Activated CD8-positive, alpha-beta memory T cell treated with anti-CD3 and anti-CD28 coated beads, Interleukin-2, amount 50 U/mL, for 1 hour (primary cell): ENCODE measurements around the gene TEKT3.

Experiments
- DNase-seq: peaks from one replicate; pipeline ENCODE4 v3.0.0-alpha.2; 2020; ENCODE audit errors: extremely low read depth

TEKT3 gene

GRCh38 chr17:15291674-15292361, 49.6 kb downstream of the TEKT3 start:
- no peak for DNase-seq

DNA sequence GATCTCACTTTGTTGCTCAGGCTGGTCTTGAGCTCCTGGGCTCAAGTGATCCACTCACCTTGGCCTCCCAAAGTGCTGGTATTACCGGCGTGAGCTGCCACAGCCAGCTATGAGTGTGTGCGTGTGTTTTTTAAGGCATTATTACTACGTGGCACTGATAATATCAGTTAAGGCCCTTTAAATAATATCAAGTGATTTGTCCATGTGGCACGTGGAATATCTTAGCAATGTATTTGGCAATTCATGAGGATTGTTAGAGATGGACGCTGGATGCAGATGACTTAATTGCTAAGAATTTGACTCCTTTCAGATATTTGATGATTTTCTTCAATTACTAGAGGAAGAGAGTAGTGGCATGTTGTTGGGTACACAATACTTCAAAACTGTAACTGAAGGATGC, 50.8 kb downstream of the TEKT3 start:
- DNase-seq, result no peak

DNA sequence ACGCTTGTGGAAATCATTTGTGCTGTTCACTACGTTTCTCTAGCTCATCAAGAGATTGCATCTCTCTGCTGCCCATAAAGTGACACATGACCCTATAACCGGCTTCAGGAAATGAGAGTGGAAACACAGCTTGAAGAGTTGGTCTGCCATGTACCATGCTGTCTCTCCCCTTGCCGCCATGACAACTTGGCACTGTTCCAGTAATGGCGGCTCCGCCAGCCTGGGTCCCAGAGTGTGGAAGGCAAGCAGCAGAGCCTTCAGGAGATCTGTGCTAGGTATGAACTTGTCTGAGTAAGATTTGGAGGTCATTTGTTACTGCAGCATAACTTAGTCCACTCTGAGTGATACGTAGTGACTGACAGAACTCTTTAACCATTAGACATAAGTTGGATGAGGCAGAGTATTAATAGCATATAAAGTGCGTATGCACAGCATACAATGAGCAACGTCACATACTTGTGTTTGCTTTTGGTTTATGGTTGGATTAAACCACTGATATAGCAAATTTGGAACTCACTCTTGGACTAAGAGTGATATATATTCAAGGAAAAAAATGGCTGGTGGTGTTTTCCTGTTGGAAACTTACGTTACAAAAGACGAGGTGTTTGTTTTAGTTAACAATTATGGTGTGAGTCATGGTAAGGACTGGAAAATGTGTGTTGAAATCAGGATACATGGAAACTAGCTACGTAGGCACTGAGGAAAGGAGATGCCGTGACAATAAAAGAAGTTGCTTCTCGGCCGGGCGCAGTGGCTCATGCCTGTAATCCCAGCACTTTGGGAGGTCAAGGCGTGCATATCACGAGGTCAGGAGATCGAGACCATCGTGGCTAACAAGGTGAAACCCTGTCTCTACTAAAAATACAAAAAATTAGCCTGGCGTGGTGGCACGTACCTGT, 51.9 kb downstream of the TEKT3 start:
- DNase-seq, result no peak

GRCh38 chr17:15288859-15289258, 52.5 kb downstream of the TEKT3 start:
- no peak for DNase-seq

DNA sequence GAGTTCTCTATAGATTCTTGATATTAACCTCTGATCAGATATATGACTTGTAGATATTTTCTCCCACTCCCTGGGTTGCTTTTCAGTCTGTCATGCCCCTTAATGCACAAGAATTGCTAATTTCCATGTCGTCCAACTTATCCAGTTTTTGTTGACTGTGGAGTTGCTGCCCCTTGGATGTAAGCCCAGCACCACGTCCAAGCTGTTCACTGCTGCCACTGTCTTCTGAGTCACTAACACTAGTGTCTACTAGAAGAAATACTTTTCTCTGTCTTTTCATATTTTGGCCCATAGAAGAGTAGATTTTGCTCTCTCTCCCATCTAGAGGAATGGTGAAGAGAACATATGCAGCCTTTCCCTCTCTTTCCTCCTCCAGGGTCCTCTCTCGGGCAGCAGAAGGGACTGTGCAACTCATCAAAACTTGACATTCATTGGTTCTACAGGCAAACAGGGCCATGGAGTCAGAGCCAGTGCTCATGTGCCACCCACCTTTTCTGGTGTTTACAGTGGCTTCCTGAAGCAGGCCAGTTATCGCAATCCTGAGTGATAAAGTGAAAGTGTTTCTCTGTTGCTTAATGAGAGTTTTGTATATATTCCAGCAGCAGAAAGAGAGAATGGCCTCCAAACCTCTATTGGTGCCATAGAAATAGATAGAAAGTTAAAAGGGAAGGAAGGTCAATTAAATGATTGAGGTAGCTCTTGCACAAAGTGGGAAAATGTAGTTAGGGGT, 53.7 kb downstream of the TEKT3 start:
- no peak for DNase-seq

DNA sequence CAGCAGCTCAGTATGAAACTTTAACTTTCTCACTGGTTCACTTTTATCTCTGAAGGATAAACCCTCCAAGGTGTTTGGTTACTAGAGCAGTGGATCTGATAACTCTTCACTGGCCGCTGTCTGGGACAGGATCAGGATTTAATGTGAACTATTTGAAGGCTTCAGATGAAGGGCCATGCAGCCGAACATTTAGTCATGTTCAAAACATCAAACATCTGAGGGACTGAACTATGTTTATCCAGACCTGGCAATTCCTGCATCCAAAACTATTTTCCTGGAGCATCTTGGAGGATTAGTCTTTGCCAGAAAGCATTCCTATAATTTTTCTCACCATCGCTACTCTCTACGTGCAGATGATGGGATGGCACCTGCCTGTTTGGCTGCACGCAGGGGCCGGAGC, 55.9 kb downstream of the TEKT3 start:
- no peak for DNase-seq

DNA sequence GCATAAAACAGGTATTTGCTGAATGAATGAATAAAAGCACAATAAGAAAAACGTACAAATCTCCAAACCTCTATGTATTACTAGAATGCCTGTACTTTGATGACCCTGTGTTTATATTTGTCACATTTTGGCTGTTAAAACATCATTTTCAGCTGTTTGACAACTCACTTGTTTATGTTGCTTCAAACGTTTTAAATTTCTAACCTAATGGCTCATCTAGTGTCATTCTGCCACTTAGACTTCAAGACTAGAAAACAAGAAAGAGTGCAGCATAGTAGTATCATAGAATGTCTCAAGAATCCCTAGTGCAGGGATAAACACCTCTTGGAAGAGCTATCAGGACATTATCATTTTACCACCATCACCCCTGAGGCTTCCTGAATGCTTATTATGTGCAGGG, 56.9 kb downstream of the TEKT3 start:
- no peak for DNase-seq

DNA sequence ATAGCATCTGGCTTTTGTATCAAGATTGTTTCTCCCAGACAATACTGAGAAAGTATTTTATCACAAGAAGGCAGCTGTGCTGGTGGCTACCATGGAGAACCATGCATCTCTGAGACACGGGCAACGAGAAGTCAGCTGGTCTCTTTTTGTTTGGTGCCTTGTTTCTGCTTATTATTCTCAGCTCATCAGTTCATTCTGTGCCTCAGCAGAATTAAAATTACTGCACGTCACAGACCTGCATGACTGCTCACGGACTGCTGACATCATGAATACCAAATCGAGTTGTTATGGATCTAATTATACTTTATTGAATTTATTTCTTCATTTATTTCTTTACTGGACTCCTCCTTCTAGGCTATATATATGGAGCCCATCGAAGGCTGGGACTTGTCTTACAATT, 57.3 kb downstream of the TEKT3 start:
- no peak for DNase-seq

- no peak for DNase-seq
Observed at GRCh38 chr17:15281909-15282308, 59.5 kb downstream of the TEKT3 start.

- DNase-seq, result no peak
Observed at GRCh38 chr17:15278924-15279477, 62.4 kb downstream of the TEKT3 start.

DNA sequence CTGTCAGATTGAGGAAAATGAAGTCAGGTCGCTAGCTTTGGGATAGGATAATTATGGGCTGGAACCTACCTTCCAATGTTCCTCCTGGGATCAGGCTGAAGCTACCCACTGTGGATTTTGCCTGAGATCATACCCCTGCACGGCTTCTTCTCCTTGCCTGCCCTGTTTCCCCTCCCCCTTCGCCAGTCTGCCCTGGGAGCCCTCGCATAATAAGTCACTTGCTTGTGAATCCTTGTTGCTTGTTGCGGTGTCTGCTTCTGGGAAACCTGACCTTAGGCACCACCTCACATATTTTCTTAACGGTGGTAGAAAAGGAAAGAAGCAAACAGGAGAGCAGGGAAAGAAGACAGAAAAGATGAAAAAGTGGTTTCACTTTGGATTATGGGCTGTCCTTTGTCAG, 63.0 kb downstream of the TEKT3 start:
- DNase-seq, result no peak

GRCh38 chr17:15274017-15274416, 67.4 kb downstream of the TEKT3 start:
- DNase-seq, result no peak

GRCh38 chr17:15273141-15273793, 68.1 kb downstream of the TEKT3 start:
- DNase-seq, result no peak

DNA sequence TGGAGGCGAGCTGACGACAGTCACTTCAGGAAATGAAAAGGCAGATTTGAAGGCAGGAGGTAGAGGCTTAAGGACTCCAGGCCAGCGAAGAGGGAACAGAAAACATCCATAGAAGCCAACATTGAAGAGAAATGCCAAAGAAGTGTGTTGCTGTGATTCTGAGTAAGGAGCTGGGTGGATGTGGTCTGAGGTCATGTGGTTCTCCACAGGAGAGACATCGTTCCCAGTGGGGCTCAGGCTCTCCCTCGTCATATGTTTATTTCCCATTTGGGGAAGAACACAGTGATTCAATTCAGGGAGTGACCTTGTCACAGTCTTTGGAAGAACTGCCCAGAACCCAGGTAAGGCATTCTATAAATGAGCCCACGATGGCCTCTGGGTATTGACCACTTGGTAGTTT, 69.7 kb downstream of the TEKT3 start:
- no peak for DNase-seq

- DNase-seq, result no peak
Observed at GRCh38 chr17:15270628-15271381, 70.6 kb downstream of the TEKT3 start.

GRCh38 chr17:15269780-15270089, 71.7 kb downstream of the TEKT3 start:
- DNase-seq, result no peak

GRCh38 chr17:15269087-15269779, 72.2 kb downstream of the TEKT3 start:
- no peak for DNase-seq

- DNase-seq, result no peak
Observed at GRCh38 chr17:15268461-15268860, 72.9 kb downstream of the TEKT3 start.

GRCh38 chr17:15267996-15268395, 73.4 kb downstream of the TEKT3 start:
- no peak for DNase-seq

- no peak for DNase-seq
Observed at GRCh38 chr17:15266325-15267125, 74.9 kb downstream of the TEKT3 start.
